Ectodermal cell (in vitro differentiated cells): Measurements from ENCODE around the gene ITPR3.

Experiments
- H3K27ac ChIP-seq: 2 replicates; pipeline ENCODE4 v1.7.0; 2013; ENCODE audit warnings: mild to moderate bottlenecking, low read depth, low read length; ENCODE audit not compliant: insufficient read depth, poor library complexity, severe bottlenecking
- H3K27me3 ChIP-seq: 2 replicates; pipeline ENCODE4 v1.7.0; 2013; ENCODE audit warnings: mild to moderate bottlenecking, low read length; ENCODE audit not compliant: insufficient read depth, control insufficient read depth, poor library complexity, severe bottlenecking
- H3K36me3 ChIP-seq: one replicate; pipeline ENCODE4 v1.7.0; 2013; ENCODE audit warnings: low read length; ENCODE audit not compliant: control insufficient read depth, insufficient read depth
- H3K4me1 ChIP-seq: one replicate; pipeline ENCODE4 v1.7.0; 2013; ENCODE audit warnings: low read length; ENCODE audit not compliant: control insufficient read depth, insufficient read depth
- H3K4me3 ChIP-seq: 2 replicates; pipeline ENCODE4 v1.7.0; 2013; ENCODE audit warnings: low read depth, low read length, control low read depth; ENCODE audit not compliant: insufficient read depth
- H3K9me3 ChIP-seq: 2 replicates; pipeline ENCODE4 v1.7.0; 2013; ENCODE audit warnings: mild to moderate bottlenecking, low read length, moderate library complexity; ENCODE audit not compliant: control insufficient read depth
- WGBS, 2 experiments: methylation state at CpG; one replicate each; pipeline ENCODE4 v1.1.7; 2013; ENCODE audit warnings: missing lambda C conversion rate in 2 of 2; 5-methylcytosine and 5-hydroxymethylcytosine counted together

Gene ITPR3

DNA sequence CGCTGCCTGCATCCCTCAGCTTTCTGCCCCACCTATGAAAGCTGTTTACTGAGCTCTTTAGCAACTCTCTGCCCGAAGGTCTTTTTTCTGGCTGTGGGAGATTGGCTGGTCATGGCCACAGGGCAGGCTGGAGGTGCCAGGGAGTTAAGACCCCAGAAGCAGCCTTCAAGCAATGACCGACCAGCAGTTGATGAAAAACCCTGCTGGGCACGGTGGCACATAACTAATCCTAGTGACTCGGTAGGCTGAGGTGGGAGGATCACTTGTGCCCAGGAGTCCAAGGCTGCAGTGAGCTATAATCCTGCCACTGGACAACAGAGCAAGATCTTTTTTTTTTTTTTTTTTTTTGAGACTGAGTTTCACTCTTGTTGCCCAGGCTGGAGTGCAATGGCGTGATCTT lies 20.4 kb upstream of the ITPR3 start:
- no peaks in the 10 kb centered on the region for H3K4me1 ChIP-seq
- H3K27ac ChIP-seq: no peak overlapping the region
- H3K9me3 ChIP-seq: no peaks in the 10 kb centered on the region
- no peaks in the 10 kb centered on the region for H3K36me3 ChIP-seq
- H3K4me3 ChIP-seq: no peak overlapping the region
- WGBS, 2 experiments: 93 to 96% methylated on average over 6 of the region's 6 CpGs
- peaks cover 4% of the 10 kb centered on the region for H3K27me3 ChIP-seq

DNA sequence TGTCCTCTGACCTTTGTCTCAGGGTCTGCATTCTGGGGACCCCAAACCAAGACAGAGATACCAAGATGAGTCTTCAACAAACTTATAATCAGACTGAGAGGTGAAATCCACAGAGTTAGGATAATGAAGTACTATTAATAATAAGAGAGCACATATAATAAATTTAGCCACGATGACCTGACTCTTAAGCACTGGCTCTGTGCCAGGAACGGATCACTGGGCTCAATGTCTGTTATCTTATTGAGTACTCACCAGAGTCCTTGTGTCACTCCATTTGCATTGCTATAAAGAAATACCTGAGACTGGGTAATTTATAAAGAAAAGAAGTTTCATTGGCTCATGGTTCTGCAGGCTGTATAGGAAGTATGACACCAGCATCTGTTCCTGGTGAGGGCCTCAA lies 18.9 kb upstream of the ITPR3 start:
- peaks cover 4% of the 10 kb centered on the region for H3K27me3 ChIP-seq
- no peak overlapping the region for H3K4me3 ChIP-seq
- peaks cover 3% of the 10 kb centered on the region for H3K4me1 ChIP-seq
- no peaks in the 10 kb centered on the region for H3K36me3 ChIP-seq
- no peak overlapping the region for H3K27ac ChIP-seq
- WGBS, 2 experiments: 96 to 98% methylated on average over 2 of the region's 2 CpGs
- H3K9me3 ChIP-seq: no peaks in the 10 kb centered on the region

DNA sequence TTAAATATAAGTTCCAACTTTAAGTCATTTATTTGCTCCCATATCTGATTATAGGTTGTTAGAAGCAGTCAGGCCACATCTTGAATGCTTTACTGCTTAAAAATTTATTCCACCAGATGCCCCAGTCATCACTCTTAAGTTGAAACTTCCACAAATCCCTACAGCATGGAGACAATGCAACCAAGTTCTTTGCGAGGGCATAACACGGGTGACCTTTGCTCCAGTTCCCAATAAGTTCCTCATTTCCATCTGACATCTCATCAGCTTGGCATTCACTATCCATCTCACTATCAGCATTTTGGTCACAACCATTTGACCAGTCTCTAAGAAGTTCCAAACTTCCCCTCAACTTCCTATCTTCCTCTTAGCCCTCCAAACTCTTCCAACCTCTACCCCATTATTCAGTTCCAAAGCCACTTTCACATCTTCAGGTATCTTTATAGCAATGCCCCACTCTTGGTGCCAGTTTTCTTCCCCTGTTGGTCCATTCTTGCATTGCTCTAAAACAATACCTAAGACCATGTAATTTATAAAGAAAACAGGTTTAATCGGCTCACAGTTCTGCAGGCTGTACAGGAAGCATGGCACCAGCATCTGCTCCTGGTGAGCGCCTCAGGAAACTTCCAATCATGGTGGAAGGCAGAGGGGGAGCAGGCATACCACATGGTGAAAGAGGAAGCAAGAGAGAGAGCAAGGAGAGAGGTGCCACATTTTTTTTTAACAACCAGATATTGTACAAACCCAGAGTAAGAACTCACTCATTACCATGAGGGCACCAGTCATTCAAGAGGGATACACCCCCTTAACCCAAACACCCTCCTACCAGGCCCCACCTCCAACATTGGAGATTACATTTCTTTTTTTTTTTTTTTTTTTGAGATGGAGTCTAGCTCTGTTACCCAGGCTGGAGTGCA lies 15.9 kb upstream of the ITPR3 start:
- 92% methylated on average over 4 of the region's 4 CpGs for WGBS, 2 experiments
- Histone ChIP-seq H3K27me3 (peaks cover 8% of the 10 kb centered on the region), H3K9me3 (no peaks in the 10 kb centered on the region), H3K4me3 (no peak overlapping the region), H3K4me1 (peaks cover 23% of the 10 kb centered on the region), H3K36me3 (no peaks in the 10 kb centered on the region), H3K27ac (no peak overlapping the region)

DNA sequence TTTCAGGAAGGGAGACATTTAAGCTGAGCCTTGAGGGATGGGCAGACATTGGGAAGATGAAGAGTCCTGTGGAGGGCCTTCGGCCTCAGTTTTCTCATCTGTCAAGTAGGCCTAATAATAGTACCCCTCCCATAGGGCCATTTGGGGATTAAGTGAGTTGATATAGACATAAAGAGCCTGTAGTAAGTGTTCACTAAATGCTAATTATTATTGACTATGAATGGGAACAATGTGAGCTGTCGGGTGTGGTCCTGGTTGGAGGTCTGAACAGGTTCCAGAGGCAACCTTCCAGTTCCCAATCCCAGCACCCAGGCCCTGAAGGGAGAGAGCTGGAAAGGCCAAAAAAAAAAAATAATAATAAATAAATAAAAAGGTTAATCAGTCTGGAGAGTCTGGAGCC lies 14.5 kb upstream of the ITPR3 start:
- H3K27ac ChIP-seq: no peak overlapping the region
- peaks cover 8% of the 10 kb centered on the region for H3K27me3 ChIP-seq
- peaks cover 38% of the 10 kb centered on the region for H3K4me1 ChIP-seq
- WGBS, 2 experiments: 68 to 88% methylated on average over 2 of the region's 2 CpGs
- H3K4me3 ChIP-seq: no peak overlapping the region
- H3K9me3 ChIP-seq: no peaks in the 10 kb centered on the region
- H3K36me3 ChIP-seq: no peaks in the 10 kb centered on the region

DNA sequence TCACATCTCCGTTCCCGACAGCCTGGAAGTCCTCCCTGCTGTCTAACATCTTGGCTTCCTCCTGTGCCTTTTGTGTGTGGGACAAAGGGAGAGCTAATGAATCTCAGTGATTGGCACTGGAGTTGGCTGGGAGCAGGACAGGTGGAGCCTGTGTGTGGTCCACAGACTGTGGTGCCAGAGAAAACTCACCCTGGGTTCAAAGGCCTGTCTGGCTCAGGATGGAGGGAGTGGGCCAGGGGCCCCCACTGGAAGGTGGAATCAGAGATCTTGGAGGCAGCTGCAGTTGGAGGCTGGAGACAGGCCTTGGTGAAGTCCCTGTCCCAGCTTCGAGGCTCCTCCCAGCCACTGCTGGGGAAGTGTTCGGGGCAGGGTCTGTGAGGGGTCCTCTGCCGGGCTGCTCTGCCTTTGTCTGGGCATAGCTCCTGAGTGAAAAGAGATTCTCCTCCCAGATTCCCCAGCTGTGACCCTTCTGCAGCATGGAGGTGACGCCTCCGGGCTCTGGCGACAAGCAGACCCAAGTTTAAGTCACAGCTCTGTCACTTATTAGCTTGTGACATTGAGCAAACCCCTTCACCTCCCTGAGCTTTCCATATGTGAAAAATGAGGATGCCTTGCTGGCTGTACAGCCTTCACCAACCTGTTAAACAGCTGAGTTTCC lies 13.9 kb upstream of the ITPR3 start:
- no peaks in the 10 kb centered on the region for H3K9me3 ChIP-seq
- H3K27me3 ChIP-seq: peaks cover 8% of the 10 kb centered on the region
- WGBS, 2 experiments: 21 to 25% methylated on average over 8 of the region's 8 CpGs
- no peak overlapping the region for H3K4me3 ChIP-seq
- H3K36me3 ChIP-seq: no peaks in the 10 kb centered on the region
- peaks cover 38% of the 10 kb centered on the region for H3K4me1 ChIP-seq
- H3K27ac ChIP-seq: no peak overlapping the region

DNA sequence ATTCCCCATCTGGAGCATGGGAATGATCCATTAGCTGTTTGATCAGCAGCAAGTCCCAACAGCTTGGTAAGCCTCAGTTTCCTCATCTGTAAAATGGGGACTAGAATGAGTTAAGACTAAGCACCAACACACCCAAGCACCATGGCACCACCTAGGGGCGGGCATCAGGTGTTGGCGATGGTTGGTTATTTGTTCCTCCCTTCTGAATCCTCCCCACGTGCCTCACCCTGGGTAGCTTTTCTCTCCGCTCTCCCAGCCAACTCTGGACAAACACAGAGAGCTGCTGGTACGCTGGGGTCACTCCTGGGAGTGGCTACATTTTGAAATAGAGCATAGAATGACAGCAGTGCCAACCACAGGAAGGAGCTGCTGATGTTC lies 13.3 kb upstream of the ITPR3 start:
- Histone ChIP-seq H3K36me3 (no peaks in the 10 kb centered on the region), H3K9me3 (no peaks in the 10 kb centered on the region), H3K27ac (no peak overlapping the region), H3K27me3 (peaks cover 8% of the 10 kb centered on the region), H3K4me3 (no peak overlapping the region), H3K4me1 (peaks cover 38% of the 10 kb centered on the region)
- WGBS, 2 experiments: 81 to 84% methylated on average over 5 of the region's 5 CpGs

DNA sequence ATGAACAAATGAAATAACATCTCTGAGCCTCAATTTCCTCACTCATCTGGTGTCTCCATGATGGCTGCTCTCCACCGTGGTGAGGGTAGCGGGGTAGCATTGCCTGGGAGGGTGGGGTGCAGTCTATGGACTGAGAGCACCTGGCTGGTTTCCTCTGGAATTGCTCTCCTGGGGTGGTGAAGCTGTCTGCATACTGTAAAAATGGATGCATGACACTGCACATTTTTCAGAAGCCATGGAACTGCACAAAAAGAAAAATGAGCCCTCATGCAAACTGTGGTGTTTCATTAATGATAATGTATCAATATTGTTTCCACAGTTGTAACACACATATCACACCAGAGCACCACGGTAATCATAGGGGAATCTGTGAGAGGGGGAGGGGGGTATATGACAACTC lies 12.1 kb upstream of the ITPR3 start:
- peaks cover 38% of the 10 kb centered on the region for H3K4me1 ChIP-seq
- no peaks in the 10 kb centered on the region for H3K36me3 ChIP-seq
- H3K4me3 ChIP-seq: no peak overlapping the region
- H3K27me3 ChIP-seq: peaks cover 7% of the 10 kb centered on the region
- H3K9me3 ChIP-seq: no peaks in the 10 kb centered on the region
- H3K27ac ChIP-seq: no peak overlapping the region
- WGBS, 2 experiments: 88 to 92% methylated on average over 2 of the region's 3 CpGs

DNA sequence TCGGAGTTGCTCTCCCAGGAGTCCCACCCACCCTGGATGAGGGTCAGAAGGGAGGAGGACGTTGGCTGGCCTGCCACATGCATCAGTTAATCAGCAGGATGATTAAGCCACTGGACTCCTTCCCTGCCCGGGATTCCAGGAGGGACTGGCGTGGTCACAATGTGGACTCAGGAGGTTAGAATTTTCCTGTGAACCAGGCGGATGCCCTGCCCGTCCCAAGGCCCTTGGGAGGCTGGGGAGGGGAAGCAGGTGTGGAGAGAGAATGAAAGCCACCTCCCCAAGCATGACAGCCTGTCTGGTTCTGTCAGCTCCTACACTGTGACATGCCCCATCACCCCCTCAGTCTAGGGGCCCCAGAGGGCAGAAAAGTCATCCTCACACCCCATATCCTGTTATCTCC lies 11.6 kb upstream of the ITPR3 start:
- H3K27me3 ChIP-seq: peaks cover 4% of the 10 kb centered on the region
- 78 to 84% methylated on average over 6 of the region's 6 CpGs for WGBS, 2 experiments
- no peak overlapping the region for H3K27ac ChIP-seq
- H3K4me3 ChIP-seq: no peak overlapping the region
- no peaks in the 10 kb centered on the region for H3K36me3 ChIP-seq
- H3K9me3 ChIP-seq: no peaks in the 10 kb centered on the region
- H3K4me1 ChIP-seq: peaks cover 38% of the 10 kb centered on the region

DNA sequence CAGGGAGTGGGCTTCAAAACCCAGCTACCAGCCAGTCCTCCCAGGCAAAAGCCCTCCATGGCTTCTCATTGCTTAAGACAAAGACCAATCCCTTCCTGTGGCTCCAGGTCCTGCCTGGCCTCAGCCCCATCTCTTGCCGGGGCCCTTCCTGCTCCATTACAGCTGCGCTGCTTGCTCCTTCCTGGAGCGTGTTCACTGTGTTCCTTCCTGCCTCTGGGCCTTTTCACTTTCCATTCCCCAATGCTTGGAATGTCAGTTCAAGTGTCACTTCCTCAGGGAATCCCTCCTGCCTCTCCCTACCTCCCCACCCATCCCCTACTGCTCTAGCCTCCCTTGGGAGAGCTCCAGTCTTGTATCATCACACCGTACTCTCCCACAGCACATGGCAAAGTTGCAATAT lies 11.1 kb upstream of the ITPR3 start:
- 73 to 84% methylated on average over 4 of the region's 4 CpGs for WGBS, 2 experiments
- H3K9me3 ChIP-seq: no peaks in the 10 kb centered on the region
- H3K36me3 ChIP-seq: no peaks in the 10 kb centered on the region
- peaks cover 38% of the 10 kb centered on the region for H3K4me1 ChIP-seq
- H3K4me3 ChIP-seq: no peak overlapping the region
- peaks cover 4% of the 10 kb centered on the region for H3K27me3 ChIP-seq
- no peak overlapping the region for H3K27ac ChIP-seq
